Pancreas (tissue), 10 donors: Measurements from ENCODE around the gene P4HA2. TPM values are rescaled to one million over a fixed set of nuclear protein-coding genes. Genes with fewer than 3 reads are reported as not detected.

Experiments used
- ATAC-seq, 4 donors: fragments of 200-7000 bp; cut with Tn5 transposase; one replicate each; pipeline versions ENCODE4 v1.8.0 to v1.9.1; 2020; ENCODE audit warnings: mild to moderate bottlenecking in 4 of 4, moderate library complexity in 4 of 4
- DNase-seq, 6 donors: peaks; one replicate each; pipeline ENCODE4 v3.0.0-alpha.2; 2020
- FAIRE-seq: peaks from 2 replicates; lab custom pipeline; 2012; peaks lifted over from hg19 to GRCh38; lab: Jason Lieb, UNC
- H3K27ac ChIP-seq, 4 donors: fragments of 200-600 bp; sonication (generic); 1 replicate in 3 of 4; 2 replicates in 1 of 4; pipeline versions ENCODE4 v1.5.0 to v1.8.0; 2020
- H3K27me3 ChIP-seq, 4 donors: fragments of 200-600 bp; one replicate each; pipeline ENCODE4 v1.8.0; 2021
- H3K36me3 ChIP-seq, 3 donors: fragments of 200-600 bp; sonication (generic) in 1 of 3; one replicate each; pipeline versions ENCODE4 v1.5.0 to v1.8.0; 2020 to 2021
- H3K4me1 ChIP-seq, 3 donors: fragments of 200-600 bp; one replicate each; pipeline ENCODE4 v1.8.0; 2021
- H3K4me3 ChIP-seq, 4 donors: fragments of 200-600 bp; sonication (generic) in 2 of 4; one replicate each; pipeline versions ENCODE4 v1.5.0 to v1.8.0; 2020 to 2021
- H3K9me3 ChIP-seq, 4 donors: fragments of 200-600 bp; one replicate each; pipeline ENCODE4 v1.8.0; 2021
- WGBS, 2 donors: extraction: QIAGEN DNeasy Blood & Tissue Kit; methylation state at CpG; one replicate each; pipeline ENCODE4 v1.1.7; 2013; 5-methylcytosine and 5-hydroxymethylcytosine counted together
- intact Hi-C, 3 donors: fragments of 100-400 bp; cut with DNase I; formaldehyde crosslinking; loops; one replicate each; pipeline versions ENCODE4 v1.11.1 to v1.14.2; 2022
- polyA plus RNA-seq, 2 donors: library from polyadenylated mRNA; stranded (reverse); fragments of 200-250 nt; gene quantifications; one replicate each; pipeline ENCODE4 v1.2.3, GENCODE V29; 2013
- total RNA-seq, 6 donors: library from RNA; stranded (reverse); fragmentation: NEBNext Ultra II Directional in 4 of 6; extraction: Animal tissue kit (Norgen Biotek cat#: 25700) in 4 of 6; gene quantifications; one replicate each; pipeline versions ENCODE4 v1.2.1 to v1.2.4, GENCODE V29; 2021 to 2023
- TF ChIP-seq, protein P1 (sequence below), 4 donors: fragments of 200-600 bp; sonication (generic) in 3 of 4; IDR thresholded peaks; one replicate each; pipeline versions ENCODE4 v1.5.0 to v1.8.0; 2021; ENCODE audit warnings: antibody characterized with exemption in 4 of 4
- donor health status: healthy with polysubstance abuse.
- donor health status: DM: no; HTN: no; CAD: no; lungs with moderate emphysema.
- donor health status: DM: no; HTN: no; CAD: no.
- donor health status: control.
- donor health status: control.
- donor health status: Bipolar disorder and iron deficiency.
- donor health status: DM: yes; HTN: yes; CAD: no.
- donor health status: DM: no; HTN: no; CAD: no.
- donor health status: DM: no; HTN: no; CAD: no.
- donor health status: DM: yes; HTN: yes; CAD: no.

P4HA2 gene
- total and polyA plus RNA-seq, 8 donors: 28.3 to 85.7 (median 56.4) TPM

DNA sequence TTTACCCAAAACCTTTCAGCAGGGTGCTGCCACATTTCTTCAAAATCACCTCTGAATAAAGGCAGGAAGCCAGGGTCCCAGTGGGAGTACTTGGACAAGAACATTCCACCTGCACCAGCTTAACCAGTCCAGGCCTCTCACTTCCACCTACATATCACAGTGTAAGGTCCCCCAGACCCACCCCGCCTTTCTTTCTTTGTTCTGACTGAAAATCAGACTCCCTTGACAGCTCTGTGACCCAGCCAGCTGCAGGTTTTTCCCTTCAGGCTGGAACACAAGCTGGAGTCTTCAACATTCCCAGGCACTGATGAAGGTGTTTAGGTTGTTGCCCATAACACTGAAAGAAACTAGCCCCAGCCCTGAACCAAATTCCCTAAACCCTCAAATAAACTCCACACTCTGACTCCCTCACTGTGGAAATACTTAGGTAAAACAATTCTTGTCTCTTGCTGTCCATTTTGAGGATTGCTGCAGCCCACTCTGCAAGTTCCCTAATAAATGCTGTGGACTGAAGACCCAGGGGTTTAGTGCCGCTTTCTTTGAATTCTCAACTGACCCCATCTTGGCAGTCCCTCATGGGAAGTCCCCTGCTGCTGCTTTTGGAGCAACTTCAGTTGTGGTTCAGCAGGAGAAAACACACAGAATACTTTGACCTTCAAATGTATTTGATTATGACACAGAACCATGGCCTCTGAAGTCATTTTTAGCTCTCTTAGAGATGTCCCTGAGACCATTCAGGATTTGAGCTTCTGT, 24.8 kb downstream of the P4HA2 start:
- peak in 4 of 6 donors; percentile 69 to 88 (median 78) for DNase-seq
- no peak for FAIRE-seq
- Histone ChIP-seq H3K4me3 (no peak overlapping the region), H3K27ac (peak overlapping the region; percentile 70 to 86 (median 80)), H3K4me1 (peaks cover 44 to 58% (median 46%) of the 10 kb centered on the region in 3 donors), H3K27me3 (no peaks in the 10 kb centered on the region), H3K36me3 (peaks cover 0 to 17% (median 10%) of the 10 kb centered on the region in 3 donors), H3K9me3 (no peaks in the 10 kb centered on the region)
- WGBS, 2 donors: 35 to 41% methylated on average over 2 of the region's 2 CpGs
- peak; percentile 83 to 86 (median 84) for ATAC-seq
- TF ChIP-seq, protein P1, sequence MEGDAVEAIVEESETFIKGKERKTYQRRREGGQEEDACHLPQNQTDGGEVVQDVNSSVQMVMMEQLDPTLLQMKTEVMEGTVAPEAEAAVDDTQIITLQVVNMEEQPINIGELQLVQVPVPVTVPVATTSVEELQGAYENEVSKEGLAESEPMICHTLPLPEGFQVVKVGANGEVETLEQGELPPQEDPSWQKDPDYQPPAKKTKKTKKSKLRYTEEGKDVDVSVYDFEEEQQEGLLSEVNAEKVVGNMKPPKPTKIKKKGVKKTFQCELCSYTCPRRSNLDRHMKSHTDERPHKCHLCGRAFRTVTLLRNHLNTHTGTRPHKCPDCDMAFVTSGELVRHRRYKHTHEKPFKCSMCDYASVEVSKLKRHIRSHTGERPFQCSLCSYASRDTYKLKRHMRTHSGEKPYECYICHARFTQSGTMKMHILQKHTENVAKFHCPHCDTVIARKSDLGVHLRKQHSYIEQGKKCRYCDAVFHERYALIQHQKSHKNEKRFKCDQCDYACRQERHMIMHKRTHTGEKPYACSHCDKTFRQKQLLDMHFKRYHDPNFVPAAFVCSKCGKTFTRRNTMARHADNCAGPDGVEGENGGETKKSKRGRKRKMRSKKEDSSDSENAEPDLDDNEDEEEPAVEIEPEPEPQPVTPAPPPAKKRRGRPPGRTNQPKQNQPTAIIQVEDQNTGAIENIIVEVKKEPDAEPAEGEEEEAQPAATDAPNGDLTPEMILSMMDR (IDR thresholded peaks at IDR 0.05): no peak
- intact Hi-C loops: no loop called here

- ATAC-seq (no peak), DNase-seq (no peak), FAIRE-seq (no peak)
- intact Hi-C loops: no loop called here
- Histone ChIP-seq H3K4me3 (no peak overlapping the region), H3K4me1 (peaks cover 26 to 29% (median 27%) of the 10 kb centered on the region in 3 donors), H3K27ac (no peak overlapping the region), H3K9me3 (no peaks in the 10 kb centered on the region), H3K36me3 (peaks cover 0 to 20% (median 11%) of the 10 kb centered on the region in 3 donors), H3K27me3 (no peaks in the 10 kb centered on the region)
- TF ChIP-seq, protein P1 (IDR thresholded peaks at IDR 0.05): no peak
- 78 to 81% methylated on average over 5 of the region's 5 CpGs for WGBS, 2 donors
Measured at GRCh38 chr5:132199116-132199680, 28.5 kb downstream of the P4HA2 start.

DNA sequence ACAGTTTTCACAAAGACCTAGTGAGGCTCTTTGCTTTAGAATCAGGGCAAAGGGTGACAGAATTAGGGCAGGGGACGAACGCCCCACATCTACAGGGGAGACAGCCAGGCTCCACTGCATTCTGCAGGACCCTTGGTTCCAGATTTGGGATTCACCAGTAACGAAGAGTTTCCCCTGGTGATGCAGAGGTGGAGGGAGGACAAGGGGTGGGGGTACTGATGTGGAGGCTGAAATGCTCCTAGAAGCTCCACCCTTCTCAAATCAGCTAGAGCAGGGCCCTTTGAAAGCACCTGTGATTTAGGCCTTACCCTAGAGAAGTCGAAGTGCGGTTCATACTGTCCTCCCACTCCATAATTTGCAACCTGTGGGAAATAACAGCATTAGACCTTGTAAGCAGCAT, 29.1 kb downstream of the P4HA2 start:
- TF ChIP-seq, protein P1 (IDR thresholded peaks at IDR 0.05): no peak
- no peak overlapping the region for H3K27ac ChIP-seq
- FAIRE-seq: no peak
- no peaks in the 10 kb centered on the region for H3K9me3 ChIP-seq
- H3K4me3 ChIP-seq: no peak overlapping the region
- DNase-seq: no peak
- no peaks in the 10 kb centered on the region for H3K27me3 ChIP-seq
- no peak for ATAC-seq
- intact Hi-C loops: no loop called here
- peaks cover 20 to 29% (median 21%) of the 10 kb centered on the region in 3 donors for H3K4me1 ChIP-seq
- WGBS, 2 donors: 94 to 97% methylated on average over 5 of the region's 5 CpGs
- H3K36me3 ChIP-seq: peaks cover 0 to 21% (median 11%) of the 10 kb centered on the region in 3 donors

- 94 to 100% methylated on average over 1 of the region's 1 CpG for WGBS, 2 donors
- Histone ChIP-seq H3K27me3 (no peaks in the 10 kb centered on the region), H3K4me3 (no peak overlapping the region), H3K36me3 (peaks cover 0 to 31% (median 11%) of the 10 kb centered on the region in 3 donors), H3K27ac (no peak overlapping the region), H3K4me1 (peaks cover 0 to 9% (median 0%) of the 10 kb centered on the region in 3 donors), H3K9me3 (no peaks in the 10 kb centered on the region)
- no peak for FAIRE-seq
- ATAC-seq: no peak
- TF ChIP-seq, protein P1 (IDR thresholded peaks at IDR 0.05): no peak
- no peak for DNase-seq
- intact Hi-C loops: no loop called here
Measured at GRCh38 chr5:132195727-132196126, 31.9 kb downstream of the P4HA2 start.
